GM23248 (cell line): Measurements from ENCODE around the gene KIF25. TPM values are rescaled to one million over a fixed set of nuclear protein-coding genes. Genes with fewer than 3 reads are reported as not detected.

Experiments used
- DNase-seq: peaks from one replicate; pipeline ENCODE4 v3.0.0-alpha.2; 2015
- H2AFZ ChIP-seq: fragments of 200-600 bp; sonication (generic); 2 replicates; pipeline ENCODE4 v1.6.1; 2016; ENCODE audit warnings: antibody characterized with exemption
- H3F3A ChIP-seq: fragments of 200-600 bp; sonication (generic); 2 replicates; pipeline ENCODE4 v1.6.1; 2016; ENCODE audit warnings: mild to moderate bottlenecking, antibody characterized with exemption, mixed run types; ENCODE audit not compliant: insufficient read depth
- H3K27ac ChIP-seq: fragments of 200-600 bp; sonication (generic); 2 replicates; pipeline ENCODE4 v1.5.1; 2016; ENCODE audit warnings: mild to moderate bottlenecking
- H3K27me3 ChIP-seq: fragments of 200-600 bp; sonication (generic); replicated peaks from 2 replicates; pipeline ENCODE4 v1.6.1; 2016; ENCODE audit warnings: mild to moderate bottlenecking; ENCODE audit not compliant: insufficient read depth
- H3K36me3 ChIP-seq: fragments of 200-600 bp; sonication (generic); 2 replicates; pipeline ENCODE4 v1.6.1; 2016; ENCODE audit warnings: low read depth, mild to moderate bottlenecking
- H3K4me1 ChIP-seq: fragments of 200-600 bp; sonication (generic); 2 replicates; pipeline ENCODE4 v1.6.1; 2016; ENCODE audit warnings: mild to moderate bottlenecking; ENCODE audit not compliant: insufficient read depth
- H3K4me2 ChIP-seq: fragments of 200-600 bp; sonication (generic); one replicate; pipeline ENCODE4 v1.6.1; 2016; ENCODE audit warnings: mild to moderate bottlenecking; ENCODE audit not compliant: unreplicated experiment
- H3K4me3 ChIP-seq: fragments of 200-600 bp; sonication (generic); 2 replicates; pipeline ENCODE4 v1.5.1; 2016; ENCODE audit warnings: mild to moderate bottlenecking
- H3K79me2 ChIP-seq: fragments of 200-600 bp; sonication (generic); 2 replicates; pipeline ENCODE4 v1.6.1; 2016; ENCODE audit warnings: mild to moderate bottlenecking; ENCODE audit not compliant: insufficient read depth
- H3K9ac ChIP-seq: fragments of 200-600 bp; sonication (generic); 2 replicates; pipeline ENCODE4 v1.6.1; 2016; ENCODE audit warnings: mild to moderate bottlenecking
- H3K9me2 ChIP-seq: fragments of 200-600 bp; sonication (generic); 2 replicates; pipeline ENCODE4 v1.6.1; 2016; ENCODE audit warnings: mixed run types, mild to moderate bottlenecking, moderate library complexity; ENCODE audit not compliant: insufficient read depth
- H3K9me3 ChIP-seq: fragments of 200-600 bp; sonication (generic); one replicate; pipeline ENCODE4 v1.6.1; 2017; ENCODE audit warnings: low read depth
- H4K20me1 ChIP-seq: fragments of 200-600 bp; sonication (generic); 2 replicates; pipeline ENCODE4 v1.6.0; 2016; ENCODE audit not compliant: insufficient read depth
- EZH2 ChIP-seq: fragments of 200-600 bp; sonication (generic); IDR thresholded peaks from 2 replicates; pipeline ENCODE4 v1.6.1; 2018; ENCODE audit warnings: antibody characterized with exemption, mild to moderate bottlenecking; ENCODE audit not compliant: insufficient read depth, poor library complexity, severe bottlenecking
- EZH2phosphoT487 ChIP-seq: fragments of 200-600 bp; sonication (generic); IDR thresholded peaks from 2 replicates; pipeline ENCODE4 v1.6.1; 2018; ENCODE audit warnings: antibody characterized with exemption, moderate library complexity, mild to moderate bottlenecking, low read depth; ENCODE audit not compliant: insufficient read depth
- WGBS, 2 experiments: methylation state at CpG; one replicate each; pipeline ENCODE4 v1.1.6; 2015 to 2017; ENCODE audit warnings: low lambda C conversion rate in 2 of 2, low coverage in 1 of 2; ENCODE audit errors: missing lambda C conversion rate in 2 of 2; 5-methylcytosine and 5-hydroxymethylcytosine counted together
- in situ Hi-C: fragments of 300-500 bp; cut with MboI; formaldehyde crosslinking; loops from 2 replicates; pipeline ENCODE4 v1.15.0; 2020
- polyA plus RNA-seq: library from polyadenylated mRNA; unstranded; fragments of >200 nt; fragmentation: Nextera tagmentation; extraction: Ambion mirVana; gene quantifications from 2 replicates; pipeline ENCODE4 v1.2.1, GENCODE V29; 2016
- total RNA-seq: library from RNA; depleted of rRNA; stranded (reverse); fragments of >200 nt; shearing (Covaris generic); gene quantifications from 2 replicates; pipeline ENCODE4 v1.2.3, GENCODE V29; 2014

KIF25 gene
- total and polyA plus RNA-seq, 2 experiments from 2014 or later, result not detected

DNA sequence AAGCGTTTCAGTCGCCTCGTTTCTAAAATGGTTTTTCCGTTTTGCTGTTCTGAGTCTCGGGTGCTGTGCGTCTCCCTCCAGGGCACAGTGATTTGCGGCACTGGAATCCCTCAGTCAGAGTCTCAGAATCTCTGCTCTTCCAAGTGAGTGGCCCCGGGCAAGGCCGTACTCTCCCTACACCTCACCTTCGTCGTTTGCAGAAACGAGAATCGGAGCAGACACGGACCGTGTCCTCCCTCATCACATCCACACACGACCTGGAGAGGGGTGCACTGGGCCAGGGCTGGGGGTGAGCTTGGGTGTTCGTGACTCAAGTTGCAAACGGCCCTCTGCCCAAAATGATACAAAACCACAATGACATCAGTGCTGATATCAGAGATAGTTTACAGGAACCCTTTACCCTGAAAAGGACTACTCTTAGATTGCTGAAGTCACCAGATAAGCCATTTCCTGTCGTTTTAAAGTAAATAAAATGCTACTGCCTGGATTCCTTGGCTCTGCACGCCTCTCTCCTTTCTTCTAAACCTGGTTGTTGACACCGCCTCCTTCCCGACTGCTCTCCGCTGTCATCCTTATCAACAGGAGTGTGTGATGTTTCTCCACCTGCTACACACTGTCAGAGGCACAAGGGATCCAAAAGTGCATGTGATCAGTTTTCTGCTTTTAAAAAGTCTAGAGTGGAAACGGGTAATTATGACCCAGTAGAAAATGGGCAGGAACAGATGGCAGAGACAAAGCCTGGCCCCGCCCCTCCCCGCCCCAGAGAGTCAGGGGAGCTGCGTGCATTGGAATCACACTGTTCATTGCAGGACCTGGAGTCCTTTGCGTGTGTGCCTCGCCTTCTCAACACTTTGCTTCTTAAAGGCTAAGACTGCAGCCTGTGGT, 38.4 kb downstream of the KIF25 start:
- Histone ChIP-seq H3K79me2 (no peaks in the 10 kb centered on the region), H3K4me3 (peak overlapping the region; percentile 66), H3K4me2 (peak overlapping the region; percentile 81), H3K9me3 (no peaks in the 10 kb centered on the region), H3K4me1 (peaks cover 24% of the 10 kb centered on the region), H3K9ac (peak overlapping the region; percentile 54), H3K27ac (no peak overlapping the region), H4K20me1 (no peaks in the 10 kb centered on the region), H3K36me3 (no peaks in the 10 kb centered on the region), H2AFZ (peak overlapping the region; percentile 75), H3K9me2 (no peaks in the 10 kb centered on the region), H3F3A (peaks cover 39% of the 10 kb centered on the region), H3K27me3 (no peaks in the 10 kb centered on the region)
- in situ Hi-C loops, result no loop called here
- peak; percentile 64 for DNase-seq
- TF ChIP-seq EZH2phosphoT487 (no peak), EZH2 (no peak)
- WGBS, 2 experiments, result 32 to 33% methylated on average over 28 to 29 of the region's 29 CpGs

DNA sequence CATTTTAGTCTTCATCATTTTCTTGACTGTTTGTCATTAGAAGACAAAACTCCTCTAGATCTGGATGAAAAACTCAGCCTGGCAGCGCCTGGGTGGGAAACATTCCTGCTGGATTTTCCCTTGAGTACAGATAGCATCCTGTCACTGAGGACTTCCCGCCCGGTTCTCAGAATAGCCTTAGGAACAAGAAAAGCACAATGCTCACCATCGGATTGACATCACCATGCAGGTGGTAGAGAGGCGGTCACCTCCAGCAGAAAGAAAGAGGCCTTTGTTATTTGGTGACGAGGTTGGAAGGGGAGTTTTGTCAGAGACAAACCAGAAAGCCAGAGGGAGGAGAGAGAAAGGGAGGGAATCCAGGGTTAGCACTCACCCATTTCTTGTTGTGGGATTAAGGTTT, 39.8 kb downstream of the KIF25 start:
- Histone ChIP-seq H3K9me2 (no peaks in the 10 kb centered on the region), H3K36me3 (no peaks in the 10 kb centered on the region), H3K27ac (no peak overlapping the region), H2AFZ (no peak overlapping the region), H3K27me3 (no peaks in the 10 kb centered on the region), H3K79me2 (no peaks in the 10 kb centered on the region), H4K20me1 (no peaks in the 10 kb centered on the region), H3K4me3 (no peak overlapping the region), H3K4me2 (no peak overlapping the region), H3K9ac (no peak overlapping the region), H3K4me1 (peaks cover 13% of the 10 kb centered on the region), H3F3A (peaks cover 27% of the 10 kb centered on the region), H3K9me3 (no peaks in the 10 kb centered on the region)
- in situ Hi-C loops, result no loop called here
- no peak for DNase-seq
- 96 to 97% methylated on average over 6 of the region's 6 CpGs for WGBS, 2 experiments
- TF ChIP-seq EZH2phosphoT487 (no peak), EZH2 (no peak)

DNA sequence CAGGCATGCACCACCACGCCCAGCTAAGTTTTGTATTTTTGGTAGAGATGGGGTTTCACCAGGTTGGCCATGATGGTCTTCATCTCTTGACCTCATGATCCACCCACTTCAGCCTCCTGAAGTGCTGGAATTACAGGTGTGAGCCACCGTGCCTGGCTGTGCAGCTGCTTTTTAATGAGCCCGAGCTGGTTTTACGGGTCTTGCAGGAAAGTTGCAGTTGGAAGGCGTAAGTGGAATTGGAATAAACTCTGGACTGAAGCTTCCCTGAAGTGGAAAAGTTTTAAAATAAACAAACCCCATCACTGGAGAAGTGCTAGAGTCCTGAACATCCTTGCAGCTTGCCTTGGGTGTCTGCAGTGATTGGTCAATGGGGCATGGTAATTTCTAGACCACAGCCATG, 40.4 kb downstream of the KIF25 start:
- H3K9me3 ChIP-seq, result no peaks in the 10 kb centered on the region
- 87 to 90% methylated on average over 5 of the region's 5 CpGs for WGBS, 2 experiments
- no peaks in the 10 kb centered on the region for H3K27me3 ChIP-seq
- H3K9me2 ChIP-seq, result no peaks in the 10 kb centered on the region
- H3K9ac ChIP-seq, result no peak overlapping the region
- no peak overlapping the region for H2AFZ ChIP-seq
- DNase-seq, result no peak
- no peaks in the 10 kb centered on the region for H4K20me1 ChIP-seq
- H3F3A ChIP-seq, result peaks cover 22% of the 10 kb centered on the region
- H3K79me2 ChIP-seq, result no peaks in the 10 kb centered on the region
- no peak overlapping the region for H3K4me2 ChIP-seq
- H3K4me3 ChIP-seq, result no peak overlapping the region
- no peak overlapping the region for H3K27ac ChIP-seq
- in situ Hi-C loops, result no loop called here
- TF ChIP-seq EZH2 (no peak), EZH2phosphoT487 (no peak)
- peaks cover 7% of the 10 kb centered on the region; the same call in 1 of the 2 replicates for H3K4me1 ChIP-seq
- H3K36me3 ChIP-seq, result no peaks in the 10 kb centered on the region

DNA sequence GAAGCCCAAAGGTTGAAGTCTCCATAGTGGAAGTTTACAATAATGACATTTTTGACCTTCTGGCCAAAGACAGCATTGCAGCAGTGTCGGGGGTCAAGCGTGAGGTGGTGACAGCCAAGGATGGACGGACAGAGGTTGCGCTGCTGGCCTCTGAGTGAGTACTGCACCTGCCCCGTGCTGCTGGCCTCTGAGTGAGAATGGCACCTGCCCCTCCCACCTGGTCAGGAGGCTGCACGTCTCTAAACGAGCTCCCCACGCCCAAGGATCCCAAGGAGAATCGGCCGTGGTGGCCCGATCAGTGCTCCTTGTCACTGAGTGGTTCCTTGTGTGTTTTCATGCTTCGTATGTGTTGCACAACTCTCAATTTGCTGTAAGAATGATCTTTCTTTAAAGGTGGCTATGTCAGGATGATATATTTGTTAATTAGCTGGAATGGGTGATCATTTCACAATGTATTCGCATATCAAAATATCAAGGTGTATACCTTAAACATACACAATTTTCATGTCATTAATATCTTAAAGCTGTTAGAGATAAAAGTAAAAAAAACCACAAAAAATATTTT, 41.2 kb downstream of the KIF25 start:
- Histone ChIP-seq H3K9me2 (no peaks in the 10 kb centered on the region), H3K79me2 (no peaks in the 10 kb centered on the region), H4K20me1 (no peaks in the 10 kb centered on the region), H3K4me2 (no peak overlapping the region), H3K4me3 (no peak overlapping the region), H3K9ac (no peak overlapping the region), H3K27ac (no peak overlapping the region), H3K4me1 (peaks cover 5% of the 10 kb centered on the region; the same call in 1 of the 2 replicates), H2AFZ (no peak overlapping the region), H3K36me3 (no peaks in the 10 kb centered on the region), H3K27me3 (no peaks in the 10 kb centered on the region), H3F3A (peaks cover 14% of the 10 kb centered on the region), H3K9me3 (no peaks in the 10 kb centered on the region)
- in situ Hi-C loops, result no loop called here
- TF ChIP-seq EZH2 (no peak), EZH2phosphoT487 (no peak)
- WGBS, 2 experiments, result 77 to 82% methylated on average over 13 of the region's 13 CpGs
- no peak for DNase-seq
